H9 (cell line): ENCODE measurements around the gene MAP6. TPM values are rescaled to one million over a fixed set of nuclear protein-coding genes. Genes with fewer than 3 reads are reported as not detected.

ENCODE experiments used
- DNase-seq: peaks from one replicate; pipeline ENCODE4 v3.0.0-alpha.2; 2017
- H2AFZ ChIP-seq: one replicate; pipeline ENCODE4 v1.6.1; 2013; ENCODE audit warnings: mild to moderate bottlenecking, low read length, control low read depth, moderate library complexity
- H2AK5ac ChIP-seq: 2 replicates; pipeline ENCODE4 v1.6.1; 2013; ENCODE audit warnings: low read length, control low read depth, mixed read lengths; ENCODE audit not compliant: insufficient read length
- H2BK120ac ChIP-seq: one replicate; pipeline ENCODE4 v1.6.1; 2013; ENCODE audit warnings: low read depth, mild to moderate bottlenecking, low read length, control low read depth, inconsistent platforms; ENCODE audit not compliant: poor library complexity, severe bottlenecking
- H2BK12ac ChIP-seq: 2 replicates; pipeline ENCODE4 v1.6.1; 2013; ENCODE audit warnings: low read length, control low read depth, mixed read lengths, low read depth; ENCODE audit not compliant: insufficient read length
- H2BK15ac ChIP-seq: 2 replicates; pipeline ENCODE4 v1.6.1; 2013; ENCODE audit warnings: low read depth, low read length, control low read depth
- H2BK20ac ChIP-seq: one replicate; pipeline ENCODE4 v1.6.1; 2013; ENCODE audit warnings: low read depth, mild to moderate bottlenecking, low read length, control low read depth, inconsistent platforms; ENCODE audit not compliant: poor library complexity, severe bottlenecking
- H2BK5ac ChIP-seq: 2 replicates; pipeline ENCODE4 v1.6.1; 2013; ENCODE audit warnings: low read length, control low read depth, mixed read lengths; ENCODE audit not compliant: insufficient read length
- H3K14ac ChIP-seq: 2 replicates; pipeline ENCODE4 v1.6.1; 2013; ENCODE audit warnings: low read length, control low read depth; ENCODE audit not compliant: insufficient read depth
- H3K18ac ChIP-seq: 2 replicates; pipeline ENCODE4 v1.6.1; 2013; ENCODE audit warnings: low read depth, mild to moderate bottlenecking, mixed read lengths, low read length, control low read depth; ENCODE audit not compliant: insufficient read length
- H3K23ac ChIP-seq: 2 replicates; pipeline ENCODE4 v1.6.1; 2013; ENCODE audit warnings: low read length, control low read depth, mixed read lengths, low read depth; ENCODE audit not compliant: insufficient read length
- H3K23me2 ChIP-seq: 2 replicates; pipeline ENCODE4 v1.6.1; 2013; ENCODE audit warnings: low read depth, mild to moderate bottlenecking, mixed read lengths, low read length, control low read depth; ENCODE audit not compliant: insufficient read length, poor library complexity, severe bottlenecking
- H3K27ac ChIP-seq: 2 replicates; pipeline ENCODE4 v1.5.1; 2013; ENCODE audit warnings: low read length, control low read depth, mixed read lengths, low read depth; ENCODE audit not compliant: insufficient read length
- H3K27me3 ChIP-seq: 2 replicates; pipeline ENCODE4 v1.6.1; 2013; ENCODE audit warnings: low read length, control low read depth, inconsistent platforms; ENCODE audit not compliant: insufficient read depth
- H3K4ac ChIP-seq: 2 replicates; pipeline ENCODE4 v1.6.1; 2013; ENCODE audit warnings: low read depth, mild to moderate bottlenecking, control low read depth, inconsistent platforms, low read length, moderate library complexity
- H3K4me1 ChIP-seq: 2 replicates; pipeline ENCODE4 v1.6.1; 2013; ENCODE audit warnings: low read length, control low read depth, inconsistent platforms; ENCODE audit not compliant: insufficient read depth
- H3K4me2 ChIP-seq: 2 replicates; pipeline ENCODE4 v1.6.1; 2013; ENCODE audit warnings: low read length, control low read depth, mixed read lengths; ENCODE audit not compliant: insufficient read length, insufficient read depth
- H3K56ac ChIP-seq: 2 replicates; pipeline ENCODE4 v1.6.1; 2013; ENCODE audit warnings: low read depth, mild to moderate bottlenecking, mixed read lengths, low read length, control low read depth; ENCODE audit not compliant: insufficient read length
- H3K79me1 ChIP-seq: 2 replicates; pipeline ENCODE4 v1.6.1; 2013; ENCODE audit warnings: low read depth, mild to moderate bottlenecking, moderate library complexity, low read length, control low read depth, inconsistent platforms; ENCODE audit not compliant: insufficient read depth, poor library complexity, severe bottlenecking
- H3K79me2 ChIP-seq: 2 replicates; pipeline ENCODE4 v1.6.1; 2013; ENCODE audit warnings: low read length, control low read depth, inconsistent platforms; ENCODE audit not compliant: insufficient read depth
- H3K9ac ChIP-seq: 2 replicates; pipeline ENCODE4 v1.6.1; 2013; ENCODE audit warnings: low read length, control low read depth, mixed read lengths; ENCODE audit not compliant: insufficient read length; ENCODE audit errors: extremely low read depth
- H3K9me3 ChIP-seq: one replicate; pipeline ENCODE4 v1.6.1; 2013; ENCODE audit warnings: low read depth, low read length, inconsistent platforms; ENCODE audit not compliant: control insufficient read depth
- H3T11ph ChIP-seq: one replicate; pipeline ENCODE4 v1.6.1; 2013; ENCODE audit warnings: mild to moderate bottlenecking, low read length, control low read depth, inconsistent platforms
- H4K20me1 ChIP-seq: one replicate; pipeline ENCODE4 v1.6.1; 2013; ENCODE audit not compliant: control insufficient read depth, insufficient read length, insufficient read depth
- H4K5ac ChIP-seq: 2 replicates; pipeline ENCODE4 v1.6.1; 2013; ENCODE audit warnings: low read depth, mild to moderate bottlenecking, mixed read lengths, low read length, control low read depth; ENCODE audit not compliant: insufficient read length
- H4K8ac ChIP-seq: replicated peaks from 2 replicates; pipeline ENCODE4 v1.6.1; 2013; ENCODE audit warnings: low read length, control low read depth, mixed read lengths, low read depth; ENCODE audit not compliant: insufficient read length
- H4K91ac ChIP-seq: 2 replicates; pipeline ENCODE4 v1.6.1; 2013; ENCODE audit warnings: low read depth, mild to moderate bottlenecking, moderate library complexity, mixed read lengths, low read length, control low read depth; ENCODE audit not compliant: insufficient read length
- H3K27ac Mint-ChIP-seq, 3 experiments: 2 replicates in 2 of 3; 3 replicates in 1 of 3; pipeline ENCODE4 v1.8.0; 2020 to 2021; ENCODE audit warnings: mixed read lengths in 3 of 3, mild to moderate bottlenecking in 1 of 3, moderate library complexity in 1 of 3
- H3K27me3 Mint-ChIP-seq: 2 replicates; pipeline ENCODE4 v1.8.0; 2021; ENCODE audit warnings: low read depth, mild to moderate bottlenecking, moderate library complexity, mixed read lengths
- H3K36me3 Mint-ChIP-seq, 3 experiments: 2 replicates in 2 of 3; 3 replicates in 1 of 3; pipeline ENCODE4 v1.8.0; 2020 to 2021; ENCODE audit warnings: low read depth in 3 of 3, mixed read lengths in 3 of 3; ENCODE audit not compliant: insufficient read depth in 1 of 3
- H3K4me1 Mint-ChIP-seq, 2 experiments: 2 replicates each; pipeline ENCODE4 v1.8.0; 2020; ENCODE audit warnings: mixed read lengths in 2 of 2
- H3K4me3 Mint-ChIP-seq, 2 experiments: 2 replicates in 1 of 2; 3 replicates in 1 of 2; pipeline ENCODE4 v1.8.0; 2020 to 2021; ENCODE audit warnings: mild to moderate bottlenecking in 2 of 2, mixed read lengths in 2 of 2, moderate library complexity in 1 of 2
- H3K9me3 Mint-ChIP-seq, 2 experiments: 2 replicates in 1 of 2; 3 replicates in 1 of 2; pipeline ENCODE4 v1.8.0; 2020; ENCODE audit warnings: mild to moderate bottlenecking in 2 of 2, mixed read lengths in 2 of 2, moderate library complexity in 1 of 2
- WGBS: extraction: QIAGEN DNeasy Blood & Tissue Kit; methylation state at CpG from one replicate; pipeline ENCODE4 v1.1.7; 2013; ENCODE audit warnings: missing lambda C conversion rate, low lambda C conversion rate, mixed read lengths; ENCODE audit not compliant: insufficient read length; ENCODE audit errors: extremely low coverage; 5-methylcytosine and 5-hydroxymethylcytosine counted together
- total RNA-seq: library from RNA; stranded (reverse); gene quantifications from 2 replicates; pipeline ENCODE4 v1.2.1, GENCODE V29; 2021
- TF ChIP-seq, protein P1 (sequence below): fragments of 200-600 bp; sonication (generic); conservative IDR thresholded peaks from 3 replicates; pipeline ENCODE4 v1.8.0; 2021; ENCODE audit warnings: antibody characterized with exemption, mild to moderate bottlenecking

Gene MAP6
- total RNA-seq, 1 experiment from 2014 or later, result 0.77 TPM

GRCh38 chr11:75543806-75544205, 125.0 kb downstream of the MAP6 start:
- Histone ChIP-seq H3K79me2 (no peaks in the 10 kb centered on the region), H3K9me3 (no peaks in the 10 kb centered on the region), H3K23ac (no peak overlapping the region), H3T11ph (no peak overlapping the region), H2AK5ac (no peak overlapping the region), H3K23me2 (no peaks in the 10 kb centered on the region), H3K27ac (no peak overlapping the region), H3K18ac (no peak overlapping the region), H2BK5ac (no peak overlapping the region), H3K4ac (no peak overlapping the region), H3K79me1 (no peaks in the 10 kb centered on the region), H4K20me1 (no peaks in the 10 kb centered on the region), H3K4me1 (no peaks in the 10 kb centered on the region), H3K4me2 (no peak overlapping the region), H3K27me3 (no peaks in the 10 kb centered on the region), H3K9ac (no peak overlapping the region), H2BK12ac (no peak overlapping the region), H4K5ac (no peak overlapping the region), H3K56ac (no peak overlapping the region), H2BK120ac (no peak overlapping the region), H4K91ac (no peak overlapping the region), H2BK20ac (no peak overlapping the region), H2BK15ac (no peak overlapping the region), H3K14ac (no peak overlapping the region), H4K8ac (no peak overlapping the region), H2AFZ (no peak overlapping the region)
- H3K27me3 Mint-ChIP-seq, result peaks cover 4% of the 10 kb centered on the region
- DNase-seq, result no peak
- WGBS, result no CpG with 5 or more reads among the region's 6 CpGs
- TF ChIP-seq, protein P1, sequence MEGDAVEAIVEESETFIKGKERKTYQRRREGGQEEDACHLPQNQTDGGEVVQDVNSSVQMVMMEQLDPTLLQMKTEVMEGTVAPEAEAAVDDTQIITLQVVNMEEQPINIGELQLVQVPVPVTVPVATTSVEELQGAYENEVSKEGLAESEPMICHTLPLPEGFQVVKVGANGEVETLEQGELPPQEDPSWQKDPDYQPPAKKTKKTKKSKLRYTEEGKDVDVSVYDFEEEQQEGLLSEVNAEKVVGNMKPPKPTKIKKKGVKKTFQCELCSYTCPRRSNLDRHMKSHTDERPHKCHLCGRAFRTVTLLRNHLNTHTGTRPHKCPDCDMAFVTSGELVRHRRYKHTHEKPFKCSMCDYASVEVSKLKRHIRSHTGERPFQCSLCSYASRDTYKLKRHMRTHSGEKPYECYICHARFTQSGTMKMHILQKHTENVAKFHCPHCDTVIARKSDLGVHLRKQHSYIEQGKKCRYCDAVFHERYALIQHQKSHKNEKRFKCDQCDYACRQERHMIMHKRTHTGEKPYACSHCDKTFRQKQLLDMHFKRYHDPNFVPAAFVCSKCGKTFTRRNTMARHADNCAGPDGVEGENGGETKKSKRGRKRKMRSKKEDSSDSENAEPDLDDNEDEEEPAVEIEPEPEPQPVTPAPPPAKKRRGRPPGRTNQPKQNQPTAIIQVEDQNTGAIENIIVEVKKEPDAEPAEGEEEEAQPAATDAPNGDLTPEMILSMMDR, result no peak
- no peak overlapping the region for H3K27ac Mint-ChIP-seq
- no peaks in the 10 kb centered on the region for H3K36me3 Mint-ChIP-seq
- no peaks in the 10 kb centered on the region for H3K9me3 Mint-ChIP-seq
- no peak overlapping the region for H3K4me3 Mint-ChIP-seq
- H3K4me1 Mint-ChIP-seq, result peaks cover 9 to 13% of the 10 kb centered on the region in 2 experiments
